ENCODE data around the gene GALNT17.
A peak's percentile ranks its signal among the peaks of the same experiment; 100 is the strongest.
"Not testable (repeated sequence)": the region's sequence is repeated elsewhere in the genome, so short reads cannot be mapped to it uniquely, and the experiment has no call there.

Gene GALNT17

GRCh38 chr7:71560354-71560995 is 428.5 kb downstream of the GALNT17 start:
- DNase-seq (ENCODE audit: low read depth), result no peak

- DNase-seq (ENCODE audit: low read depth), result no peak
Measured at GRCh38 chr7:71563276-71563675, 431.3 kb downstream of the GALNT17 start.

- no peak for DNase-seq (ENCODE audit: low read depth)
Measured at GRCh38 chr7:71566376-71566775, 434.4 kb downstream of the GALNT17 start.

DNA sequence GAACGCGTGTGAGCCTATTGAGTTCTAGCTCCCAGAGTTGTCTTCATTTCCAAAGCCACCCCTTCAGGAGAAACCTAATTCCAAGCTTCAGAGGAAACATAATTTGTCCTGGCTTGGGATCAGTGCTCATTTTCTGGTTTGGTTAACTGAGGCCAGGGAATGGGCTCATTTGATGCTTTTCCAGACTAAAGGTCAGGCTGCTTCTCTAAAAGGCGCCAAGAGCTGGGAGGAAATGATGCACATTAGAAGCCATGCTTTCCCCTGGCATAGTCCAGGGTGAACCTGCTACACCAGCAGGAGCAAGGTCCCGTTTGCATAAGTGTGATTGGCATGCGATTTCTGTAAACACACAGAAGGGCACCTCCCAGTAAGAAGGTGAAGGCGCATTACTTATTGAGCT is 435.0 kb downstream of the GALNT17 start:
- DNase-seq (ENCODE audit: low read depth), result no peak

DNA sequence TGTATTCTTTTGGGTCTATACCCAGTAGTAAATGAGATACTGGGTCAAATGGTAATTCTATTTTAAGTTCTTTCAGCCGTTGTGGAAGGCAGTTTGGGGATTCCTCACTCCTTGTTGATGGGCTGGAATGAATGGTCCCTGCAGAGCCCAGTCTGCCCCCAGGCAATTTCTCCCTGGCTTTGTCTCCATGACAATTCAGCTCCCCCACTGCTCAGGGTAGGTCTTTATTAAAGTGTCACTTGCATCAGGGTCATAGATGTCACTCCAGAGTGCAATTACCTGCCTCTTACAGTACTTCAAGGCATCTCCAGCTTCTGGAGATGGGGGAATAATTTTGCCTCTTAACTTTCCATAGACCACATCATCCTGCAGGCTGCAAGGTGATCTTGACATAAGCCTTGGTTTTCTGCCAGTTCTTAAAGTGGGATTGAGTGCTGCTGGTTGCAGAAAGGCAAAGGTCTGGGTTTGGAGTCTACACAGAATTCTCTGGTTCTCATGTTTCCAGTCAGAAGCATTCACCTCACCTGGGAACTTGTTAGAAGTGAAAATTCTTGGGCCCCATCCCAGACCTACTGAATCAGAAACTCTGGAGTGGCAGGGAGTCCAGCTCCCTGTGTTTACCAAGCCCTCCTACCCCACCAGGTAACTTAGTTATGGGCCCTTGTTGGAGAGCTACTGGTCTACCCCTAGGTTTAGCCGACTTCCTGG is 442.4 kb downstream of the GALNT17 start:
- no peak for DNase-seq (ENCODE audit: low read depth)

DNA sequence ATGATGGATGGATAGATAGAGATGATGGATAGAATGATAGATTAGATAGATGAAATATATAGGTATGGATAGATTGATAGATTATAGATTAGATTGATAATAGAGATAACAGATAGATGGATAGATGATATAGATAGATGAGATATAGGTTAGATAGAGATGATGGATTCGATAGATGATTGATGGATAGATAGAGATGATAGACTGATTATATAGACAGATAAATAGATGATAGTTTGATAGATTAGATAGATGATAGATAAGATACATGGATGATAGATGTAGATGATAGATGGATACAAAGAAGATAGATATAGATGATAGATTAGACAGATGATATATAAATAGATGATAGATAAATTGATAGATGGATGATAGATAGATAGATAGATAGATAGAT is 448.1 kb downstream of the GALNT17 start:
- DNase-seq (ENCODE audit: low read depth), result no peak

DNA sequence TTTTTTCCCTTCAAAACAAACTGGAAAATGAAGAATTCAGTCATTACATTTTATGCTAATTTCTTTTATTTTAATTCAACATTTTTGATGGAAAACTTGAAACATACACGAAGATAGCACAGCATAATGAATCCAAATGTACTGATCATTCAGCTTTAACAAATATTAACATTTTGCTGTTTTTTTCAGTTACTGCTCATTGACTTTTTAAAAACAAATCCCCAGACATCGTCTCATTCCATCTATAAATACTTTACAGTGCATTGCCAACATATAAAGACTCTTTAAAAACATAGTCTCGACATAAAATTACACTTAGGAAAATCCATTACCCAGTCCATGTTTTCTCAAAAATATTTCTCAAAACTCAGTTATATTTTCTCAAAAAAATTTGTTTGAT is 452.3 kb downstream of the GALNT17 start:
- DNase-seq (ENCODE audit: low read depth), result no peak

GRCh38 chr7:71591876-71592275 is 459.9 kb downstream of the GALNT17 start:
- DNase-seq (ENCODE audit: low read depth), result no peak

- DNase-seq (ENCODE audit: low read depth), result not testable (repeated sequence)
Measured at GRCh38 chr7:71592388-71592787, 460.4 kb downstream of the GALNT17 start.

DNA sequence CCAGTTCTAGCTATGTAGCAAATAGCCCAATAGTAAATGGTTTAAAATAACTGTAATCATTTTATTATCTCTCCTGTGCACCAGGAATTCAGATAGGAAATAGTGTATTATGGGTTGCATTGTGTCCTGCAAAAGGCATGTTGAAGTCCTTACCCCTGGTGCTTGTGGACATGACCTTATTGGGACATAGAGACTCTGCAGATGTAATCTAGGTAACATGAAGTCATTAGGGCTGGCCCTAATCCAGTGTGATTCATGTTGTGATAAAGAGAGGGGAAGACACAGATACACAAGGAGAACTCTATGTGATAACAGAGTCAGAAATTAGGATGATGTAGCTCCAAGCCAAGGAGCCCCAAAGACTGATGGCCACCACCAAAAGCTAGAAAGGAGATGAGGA is 462.8 kb downstream of the GALNT17 start:
- DNase-seq (ENCODE audit: low read depth), result no peak

DNA sequence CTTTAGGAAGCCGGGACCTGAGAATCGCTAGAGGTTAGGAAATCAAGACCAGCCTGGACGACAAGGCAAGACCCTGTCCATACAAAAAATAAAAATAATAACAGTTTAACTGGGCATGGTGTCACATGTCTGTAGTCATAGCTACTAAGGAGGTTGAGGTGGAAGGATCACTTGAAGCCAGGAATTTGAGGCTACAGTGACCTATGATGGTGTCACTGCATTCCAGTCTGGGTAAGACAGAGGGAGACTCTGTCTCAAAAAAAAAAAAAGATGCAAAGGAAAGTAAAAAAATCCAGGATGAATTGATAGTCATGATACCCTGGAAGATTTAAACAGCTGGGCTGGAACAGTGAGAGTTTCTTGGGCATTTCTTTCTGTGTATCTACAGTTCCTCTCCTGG is 463.2 kb downstream of the GALNT17 start:
- no peak for DNase-seq (ENCODE audit: low read depth)

DNA sequence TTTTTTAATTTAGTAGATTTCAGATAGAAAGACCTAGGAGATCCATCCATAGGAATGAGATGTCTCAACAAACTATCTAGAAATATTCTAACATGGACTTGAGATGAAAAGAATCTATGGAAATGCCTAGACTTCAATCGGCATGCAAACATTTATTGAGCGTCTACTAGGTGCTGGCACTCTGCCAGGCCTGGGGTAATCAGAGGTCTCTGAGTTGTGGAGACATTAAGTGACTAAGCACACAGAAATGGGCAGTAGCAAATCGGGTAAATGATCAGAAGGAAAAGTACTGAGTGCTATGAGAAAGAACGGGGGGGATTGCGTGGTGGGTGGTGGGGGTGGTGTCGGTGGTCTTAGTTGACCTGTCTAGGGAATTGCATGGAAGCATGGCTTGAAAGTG is 466.6 kb downstream of the GALNT17 start:
- DNase-seq (ENCODE audit: low read depth), result no peak

GRCh38 chr7:71601851-71602250 is 469.9 kb downstream of the GALNT17 start:
- DNase-seq (ENCODE audit: low read depth), result peak; percentile 71

- DNase-seq (ENCODE audit: low read depth), result no peak
Measured at GRCh38 chr7:71604818-71605414, 473.0 kb downstream of the GALNT17 start.

DNA sequence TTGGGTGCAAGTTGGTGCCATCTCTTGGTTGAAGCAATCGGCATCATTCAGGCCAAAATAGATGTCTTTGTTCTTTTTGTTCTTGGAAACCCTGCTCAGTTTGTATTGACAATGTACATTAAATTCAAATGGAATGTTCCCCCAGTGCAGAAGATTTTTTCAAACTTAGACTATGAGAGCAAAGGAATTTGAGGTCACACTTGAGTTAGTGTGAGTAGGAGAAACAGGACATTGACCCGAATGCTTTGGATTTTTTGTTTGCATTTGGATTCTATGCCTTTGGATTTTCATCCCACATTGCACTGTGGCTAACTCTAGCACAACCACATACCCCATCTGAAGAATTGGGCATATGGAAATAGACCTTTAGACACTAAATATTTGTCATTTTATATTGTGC is 480.0 kb downstream of the GALNT17 start:
- DNase-seq (ENCODE audit: low read depth), result peak; percentile 46

DNA sequence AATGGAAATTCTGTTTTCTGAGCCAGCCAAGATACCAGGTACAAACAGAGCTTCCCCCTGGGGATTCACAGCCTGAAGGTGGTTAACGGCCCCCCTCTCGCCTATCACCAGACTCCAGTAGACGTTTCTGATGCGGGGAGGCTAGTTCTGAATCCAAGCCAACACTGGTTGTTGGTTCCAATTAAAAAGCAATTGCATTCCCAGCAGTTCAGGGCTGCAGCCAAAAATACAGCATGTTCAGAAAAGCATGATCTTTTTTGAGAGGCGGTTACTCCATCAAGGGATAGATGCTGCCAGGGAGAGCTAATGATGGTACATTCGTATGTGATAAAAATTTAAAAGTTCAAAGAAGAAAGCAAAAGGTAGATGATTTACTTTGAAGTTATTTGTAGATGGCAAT is 481.0 kb downstream of the GALNT17 start:
- peak; percentile 46 for DNase-seq (ENCODE audit: low read depth)

DNA sequence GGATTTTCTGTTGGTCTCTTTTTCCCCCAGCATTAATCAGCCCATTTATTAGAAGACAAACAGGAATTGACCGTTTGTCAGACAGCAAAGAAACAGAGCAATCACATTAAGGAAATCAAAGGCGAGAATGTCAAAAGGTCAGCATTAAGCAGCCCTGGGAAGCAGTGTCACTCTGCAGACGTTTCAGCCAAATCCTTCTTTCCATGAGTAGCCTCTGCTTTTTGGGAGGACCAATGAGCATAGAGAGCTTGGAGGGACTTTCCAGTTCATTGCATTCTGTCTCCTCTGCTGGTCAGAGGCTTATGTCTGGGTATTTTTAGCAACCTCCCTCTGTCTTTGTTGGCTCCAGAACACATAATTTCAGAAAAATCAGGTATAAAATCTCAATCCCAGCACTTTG is 481.4 kb downstream of the GALNT17 start:
- DNase-seq (ENCODE audit: low read depth), result no peak

GRCh38 chr7:71615017-71615416 is 483.1 kb downstream of the GALNT17 start:
- DNase-seq (ENCODE audit: low read depth), result no peak

DNA sequence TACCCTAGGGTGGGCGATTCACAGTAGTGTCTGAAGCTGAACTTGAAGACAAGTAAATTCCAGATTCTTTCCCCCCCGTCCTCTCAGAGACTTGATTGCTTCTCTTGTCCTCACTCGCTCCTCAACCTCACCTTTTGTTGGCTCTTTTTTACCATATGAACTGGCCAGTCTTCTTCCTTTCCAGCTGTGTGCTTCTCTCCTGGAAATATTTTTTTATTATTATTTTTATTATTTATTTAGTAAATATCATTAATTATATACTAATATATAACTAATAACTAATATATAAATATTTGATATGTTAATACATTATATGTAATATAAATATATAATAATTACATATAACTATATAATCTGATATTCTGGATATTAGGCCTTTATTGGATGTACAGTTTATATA is 484.3 kb downstream of the GALNT17 start:
- DNase-seq (ENCODE audit: low read depth), result no peak

DNA sequence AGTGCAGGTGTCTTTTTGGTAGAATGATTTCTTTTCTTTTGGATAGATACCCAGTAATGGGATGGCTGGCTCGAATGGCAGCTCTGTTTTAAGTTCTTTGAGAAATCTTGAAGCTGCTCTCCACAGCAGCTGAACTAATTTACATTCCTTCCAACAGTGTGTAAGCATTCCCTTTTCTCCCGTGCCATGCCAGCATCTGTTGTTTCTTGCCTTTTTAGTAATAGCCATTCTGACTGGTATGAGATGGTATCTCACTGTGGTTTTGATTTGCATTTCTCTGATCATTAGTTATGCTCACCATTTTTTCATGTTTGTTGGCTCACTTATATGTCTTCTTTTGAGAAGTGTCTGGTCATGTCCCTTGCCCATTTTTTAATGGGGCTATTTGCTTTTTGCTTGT is 486.3 kb downstream of the GALNT17 start:
- DNase-seq (ENCODE audit: low read depth), result no peak

GRCh38 chr7:71625545-71625944 is 493.6 kb downstream of the GALNT17 start:
- DNase-seq (ENCODE audit: low read depth), result no peak

DNA sequence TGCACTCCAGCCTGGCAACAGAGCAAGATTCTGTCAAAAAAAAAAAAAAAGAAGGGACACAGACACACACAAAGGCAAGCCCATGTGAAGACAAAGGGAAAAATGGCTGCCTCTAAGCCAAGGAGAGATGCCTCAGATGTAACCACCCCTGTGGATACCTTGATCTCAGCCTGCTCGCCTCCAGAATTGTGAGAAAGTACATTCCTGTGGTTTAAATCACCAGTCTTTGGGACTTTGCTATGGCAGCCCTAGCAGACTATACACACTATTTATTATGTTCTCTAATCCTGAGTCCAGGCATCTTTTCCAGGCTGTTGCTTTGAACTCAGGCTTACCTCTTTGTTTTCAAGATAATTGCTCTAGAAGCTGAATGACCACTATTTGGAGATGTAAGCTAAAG is 494.3 kb downstream of the GALNT17 start:
- no peak for DNase-seq (ENCODE audit: low read depth)

DNA sequence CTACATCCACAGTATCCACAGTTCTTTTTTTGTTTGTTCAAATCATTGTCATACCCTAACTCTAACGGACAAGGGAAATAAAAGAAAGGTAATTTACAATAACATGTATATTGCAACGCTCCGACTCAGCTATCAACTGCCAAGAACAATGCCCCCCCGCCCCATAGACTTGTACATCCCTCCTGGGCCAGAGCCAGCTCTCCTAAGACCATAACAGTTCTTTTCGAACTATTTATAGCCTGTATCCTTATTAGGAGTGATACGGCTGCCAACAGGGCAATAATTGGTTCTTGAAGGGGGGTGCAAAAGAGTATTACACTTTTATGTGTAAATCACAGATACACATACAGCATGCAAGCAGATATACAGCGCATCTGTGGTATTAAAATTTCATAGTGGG is 495.7 kb downstream of the GALNT17 start:
- DNase-seq (ENCODE audit: low read depth), result no peak

GRCh38 chr7:71630516-71630915 is 498.6 kb downstream of the GALNT17 start:
- DNase-seq (ENCODE audit: low read depth), result no peak

All from fibroblast of the conjunctiva (primary cell).